IPS-20b (cell line): ENCODE data around the gene CDC25B.
"Not testable (repeated sequence)": the region's sequence is repeated elsewhere in the genome, so short reads cannot be mapped to it uniquely, and the experiment has no call there.

Experiments
- H3K27ac ChIP-seq: one replicate; pipeline ENCODE4 v1.5.1; 2013; ENCODE audit warnings: low read length
- H3K27me3 ChIP-seq: 2 replicates; pipeline ENCODE4 v1.6.1; 2013; ENCODE audit warnings: mild to moderate bottlenecking, low read length, inconsistent platforms; ENCODE audit not compliant: insufficient read depth
- H3K36me3 ChIP-seq: 2 replicates; pipeline ENCODE4 v1.6.1; 2013; ENCODE audit warnings: low read depth, mild to moderate bottlenecking, inconsistent platforms, low read length, moderate library complexity; ENCODE audit not compliant: insufficient read depth
- H3K4me1 ChIP-seq: 2 replicates; pipeline ENCODE4 v1.6.1; 2013; ENCODE audit warnings: mild to moderate bottlenecking, control low read depth, inconsistent platforms, low read length, moderate library complexity; ENCODE audit not compliant: insufficient read depth
- H3K4me3 ChIP-seq: 2 replicates; pipeline ENCODE4 v1.5.1; 2013; ENCODE audit warnings: mild to moderate bottlenecking, low read length, inconsistent platforms
- H3K9ac ChIP-seq: 2 replicates; pipeline ENCODE4 v1.6.1; 2013; ENCODE audit warnings: low read depth, mild to moderate bottlenecking, inconsistent platforms, low read length, moderate library complexity
- H3K9me3 ChIP-seq: 2 replicates; pipeline ENCODE4 v1.6.1; 2013; ENCODE audit warnings: mild to moderate bottlenecking, low read depth, low read length, inconsistent platforms; ENCODE audit not compliant: insufficient read depth

The CDC25B gene

GRCh38 chr20:3788685-3789155, 7.4 kb upstream of the CDC25B start:
- Histone ChIP-seq H3K27me3 (peaks cover 14% of the 10 kb centered on the region), H3K36me3 (peaks cover 7% of the 10 kb centered on the region; the same call in 1 of the 2 replicates), H3K4me1 (peaks cover 6% of the 10 kb centered on the region; the same call in 1 of the 2 replicates), H3K27ac (no peak overlapping the region), H3K9ac (no peak overlapping the region), H3K4me3 (no peak overlapping the region), H3K9me3 (no peaks in the 10 kb centered on the region)

GRCh38 chr20:3789201-3789600, 6.9 kb upstream of the CDC25B start:
- H3K4me1 ChIP-seq, H3K4me3 ChIP-seq, H3K9ac ChIP-seq, H3K27ac ChIP-seq, H3K9me3 ChIP-seq, H3K36me3 ChIP-seq: not testable (repeated sequence)
- peaks cover 14% of the 10 kb centered on the region for H3K27me3 ChIP-seq

- not testable (repeated sequence) for H3K9me3 ChIP-seq, H3K4me3 ChIP-seq, H3K36me3 ChIP-seq, H3K27me3 ChIP-seq, H3K9ac ChIP-seq, H3K27ac ChIP-seq
- peaks cover 16% of the 10 kb centered on the region; the same call in 1 of the 2 replicates for H3K4me1 ChIP-seq
Observed at GRCh38 chr20:3794168-3794567, 1.9 kb upstream of the CDC25B start.

- peak overlapping the region; percentile 92; the same call in 1 of the 2 replicates for H3K4me3 ChIP-seq
- no peak overlapping the region for H3K27ac ChIP-seq
- H3K9me3 ChIP-seq = no peaks in the 10 kb centered on the region
- peaks cover 6% of the 10 kb centered on the region; the same call in 1 of the 2 replicates for H3K36me3 ChIP-seq
- peaks cover 18% of the 10 kb centered on the region; the same call in 1 of the 2 replicates for H3K4me1 ChIP-seq
- peaks cover 7% of the 10 kb centered on the region; the same call in 1 of the 2 replicates for H3K27me3 ChIP-seq
- H3K9ac ChIP-seq = no peak overlapping the region; the same call in 1 of the 2 replicates
Observed at GRCh38 chr20:3794701-3795420, 1.2 kb upstream of the CDC25B start.

- Histone ChIP-seq H3K27me3 (peaks cover 7% of the 10 kb centered on the region; the same call in 1 of the 2 replicates), H3K4me1 (peaks cover 25% of the 10 kb centered on the region; the same call in 1 of the 2 replicates), H3K27ac (no peak overlapping the region), H3K9me3 (no peaks in the 10 kb centered on the region), H3K9ac (peak overlapping the region; percentile 73), H3K36me3 (peaks cover 16% of the 10 kb centered on the region), H3K4me3 (peak overlapping the region; percentile 82)
Observed at GRCh38 chr20:3796477-3797225, 541 bp downstream of the CDC25B start.

- Histone ChIP-seq H3K27me3 (peaks cover 7% of the 10 kb centered on the region; the same call in 1 of the 2 replicates), H3K4me1 (peaks cover 25% of the 10 kb centered on the region; the same call in 1 of the 2 replicates), H3K9ac (peak overlapping the region; percentile 73), H3K4me3 (peak overlapping the region; percentile 82), H3K27ac (no peak overlapping the region), H3K9me3 (no peaks in the 10 kb centered on the region), H3K36me3 (peaks cover 21% of the 10 kb centered on the region)
Observed at GRCh38 chr20:3797226-3797545, 1.1 kb downstream of the CDC25B start.

- Histone ChIP-seq H3K4me1 (peaks cover 25% of the 10 kb centered on the region; the same call in 1 of the 2 replicates), H3K4me3 (peak overlapping the region; percentile 82), H3K27me3 (peaks cover 7% of the 10 kb centered on the region; the same call in 1 of the 2 replicates), H3K9ac (no peak overlapping the region; the same call in 1 of the 2 replicates), H3K27ac (no peak overlapping the region), H3K9me3 (no peaks in the 10 kb centered on the region), H3K36me3 (peaks cover 27% of the 10 kb centered on the region)
Observed at GRCh38 chr20:3797592-3798372, 1.7 kb downstream of the CDC25B start.

GRCh38 chr20:3798373-3798768, 2.3 kb downstream of the CDC25B start:
- Histone ChIP-seq H3K9ac (no peak overlapping the region), H3K9me3 (no peaks in the 10 kb centered on the region), H3K27me3 (peaks cover 7% of the 10 kb centered on the region; the same call in 1 of the 2 replicates), H3K4me1 (peaks cover 25% of the 10 kb centered on the region; the same call in 1 of the 2 replicates), H3K36me3 (peaks cover 33% of the 10 kb centered on the region), H3K4me3 (no peak overlapping the region), H3K27ac (no peak overlapping the region)

GRCh38 chr20:3798908-3799248, 2.8 kb downstream of the CDC25B start:
- Histone ChIP-seq H3K4me1 (peaks cover 25% of the 10 kb centered on the region; the same call in 1 of the 2 replicates), H3K4me3 (peak overlapping the region; percentile 48; the same call in 1 of the 2 replicates), H3K27me3 (peaks cover 7% of the 10 kb centered on the region; the same call in 1 of the 2 replicates), H3K36me3 (peaks cover 38% of the 10 kb centered on the region), H3K27ac (peak overlapping the region; percentile 57), H3K9me3 (no peaks in the 10 kb centered on the region), H3K9ac (0 out of 2 replicates have a peak overlapping the region, but pooled peaks have one; percentile 43)

- Histone ChIP-seq H3K36me3 (peaks cover 52% of the 10 kb centered on the region), H3K27me3 (peaks cover 7% of the 10 kb centered on the region; the same call in 1 of the 2 replicates), H3K4me3 (peak overlapping the region; percentile 48; the same call in 1 of the 2 replicates), H3K27ac (peak overlapping the region; percentile 1), H3K9ac (peak overlapping the region; percentile 50; the same call in 1 of the 2 replicates), H3K4me1 (peaks cover 25% of the 10 kb centered on the region; the same call in 1 of the 2 replicates), H3K9me3 (no peaks in the 10 kb centered on the region)
Observed at GRCh38 chr20:3800256-3800877, 4.3 kb downstream of the CDC25B start.
